CD4-positive, alpha-beta memory T cell (primary cell): ENCODE results near the gene AKR7A3. TPM values are rescaled to one million over a fixed set of nuclear protein-coding genes. Genes with fewer than 3 reads are reported as not detected.

Experiments
- CTCF ChIA-PET: fragments of 350-600 bp; sonication (Branson Sonifier 250); formaldehyde crosslinking; loops from one replicate; lab custom pipeline; 2021; ENCODE audit warnings: inconsistent platforms; ENCODE audit not compliant: partially characterized antibody; lab: Charles Lee
- POLR2A ChIA-PET: fragments of 350-600 bp; sonication (Branson Sonifier 250); formaldehyde crosslinking; loops from one replicate; lab custom pipeline; 2021; ENCODE audit not compliant: partially characterized antibody; lab: Charles Lee
- DNase-seq, 5 donors: peaks; one replicate each; pipeline versions ENCODE4 v3.0.0 to v3.0.0-alpha.2; 2020 to 2022; ENCODE audit warnings: mixed read lengths in 1 of 5
- H3K27ac ChIP-seq: one replicate; pipeline ENCODE4 v1.7.0; 2013; ENCODE audit warnings: low read depth, low read length
- H3K27me3 ChIP-seq: 2 replicates; pipeline ENCODE4 v1.7.0; 2013; ENCODE audit warnings: mild to moderate bottlenecking, low read length, moderate library complexity; ENCODE audit not compliant: insufficient read depth
- H3K36me3 ChIP-seq: 2 replicates; pipeline ENCODE4 v1.7.0; 2013; ENCODE audit warnings: mild to moderate bottlenecking, low read length, moderate library complexity; ENCODE audit not compliant: insufficient read depth
- H3K4me1 ChIP-seq: 2 replicates; pipeline ENCODE4 v1.7.0; 2013; ENCODE audit warnings: mild to moderate bottlenecking, low read length, moderate library complexity; ENCODE audit not compliant: insufficient read depth
- H3K4me3 ChIP-seq, 2 donors: one replicate each; pipeline ENCODE4 v1.7.0; 2013; ENCODE audit warnings: low read length in 2 of 2, mild to moderate bottlenecking in 1 of 2
- H3K9me3 ChIP-seq, 2 donors: one replicate each; pipeline ENCODE4 v1.7.0; 2013; ENCODE audit warnings: low read length in 2 of 2, control low read depth in 1 of 2; ENCODE audit not compliant: control insufficient read depth in 1 of 2
- H3K27ac Mint-ChIP-seq, 7 donors: one replicate each; pipeline ENCODE4 v1.8.0; 2020 to 2021; ENCODE audit warnings: mixed read lengths in 7 of 7, mild to moderate bottlenecking in 6 of 7, inconsistent platforms in 3 of 7, moderate library complexity in 3 of 7
- H3K27me3 Mint-ChIP-seq, 2 donors: one replicate each; pipeline ENCODE4 v1.8.0; 2020 to 2021; ENCODE audit warnings: mixed read lengths in 2 of 2
- H3K36me3 Mint-ChIP-seq, 2 donors: one replicate each; pipeline ENCODE4 v1.8.0; 2020 to 2021; ENCODE audit warnings: mixed read lengths in 2 of 2, inconsistent platforms in 1 of 2, mild to moderate bottlenecking in 1 of 2
- H3K4me1 Mint-ChIP-seq, 4 donors: one replicate each; pipeline ENCODE4 v1.8.0; 2020 to 2021; ENCODE audit warnings: mixed read lengths in 4 of 4, mild to moderate bottlenecking in 1 of 4
- H3K4me3 Mint-ChIP-seq, 8 donors: one replicate each; pipeline ENCODE4 v1.8.0; 2020 to 2021; ENCODE audit warnings: mixed read lengths in 8 of 8, mild to moderate bottlenecking in 7 of 8, moderate library complexity in 6 of 8, inconsistent platforms in 3 of 8
- H3K9me3 Mint-ChIP-seq, 8 donors: one replicate each; pipeline ENCODE4 v1.8.0; 2020 to 2021; ENCODE audit warnings: mixed read lengths in 8 of 8, mild to moderate bottlenecking in 5 of 8, inconsistent platforms in 3 of 8, moderate library complexity in 1 of 8
- intact Hi-C: fragments of 100-400 bp; cut with micrococcal nuclease; formaldehyde crosslinking; loops from one replicate; pipeline ENCODE4 v1.15.1; 2023
- polyA plus RNA-seq, 2 donors: library from polyadenylated mRNA; unstranded; fragments of 300-500 nt; fragmentation: Illumina TruSeq; gene quantifications; one replicate each; pipeline ENCODE4 v1.2.3, GENCODE V29; 2021
- total RNA-seq, 2 experiments: library from RNA; stranded (reverse); gene quantifications; one replicate each; pipeline ENCODE4 v1.2.3, GENCODE V29; 2021

AKR7A3 gene
- total and polyA plus RNA-seq, 4 experiments from 2014 or later = 0.86 to 1.1 TPM; not detected in 2

- no peak for DNase-seq
- H3K9me3 ChIP-seq = no peaks in the 10 kb centered on the region
- H3K27ac Mint-ChIP-seq = peak overlapping the region in 1 of 7 donors; percentile 23
- intact Hi-C loops = loop anchor here (10.0 kb wide), 1 partner anchor 355 kb away; a partner anchor contains a TSS
- H3K4me1 Mint-ChIP-seq = peaks cover 0 to 2% (median under 1%) of the 10 kb centered on the region in 4 donors
- peaks cover 0 to 2% (median 0%) of the 10 kb centered on the region in 8 donors for H3K9me3 Mint-ChIP-seq
- peaks cover 81% of the 10 kb centered on the region for H3K36me3 ChIP-seq
- H3K4me1 ChIP-seq = no peaks in the 10 kb centered on the region
- H3K36me3 Mint-ChIP-seq = peaks cover 56 to 81% of the 10 kb centered on the region in 2 donors
- no peak overlapping the region for H3K27ac ChIP-seq
- no peak overlapping the region for H3K4me3 Mint-ChIP-seq
- H3K4me3 ChIP-seq = no peak overlapping the region
- CTCF ChIA-PET = interaction anchor here (0.9 to 3.5 kb wide), 4 partner anchors 9 to 60 kb away, joined by 3 to 21 read pairs (median 4); no protein-coding TSS in a partner anchor
- H3K27me3 Mint-ChIP-seq = no peaks in the 10 kb centered on the region
- POLR2A ChIA-PET = interaction anchor here (2.3 kb wide), 1 partner anchor 12 kb away, joined by 11 read pairs; the partner anchor contains the start of genes EMC1 and MRTO4
- H3K27me3 ChIP-seq = no peaks in the 10 kb centered on the region
Observed at GRCh38 chr1:19239876-19240275, 48.7 kb downstream of the AKR7A3 start.

GRCh38 chr1:19234224-19234623 lies 54.3 kb downstream of the AKR7A3 start:
- DNase-seq = no peak
- Mint-ChIP-seq H3K27me3 (no peaks in the 10 kb centered on the region), H3K9me3 (no peaks in the 10 kb centered on the region), H3K36me3 (peaks cover 43 to 70% of the 10 kb centered on the region in 2 donors), H3K4me1 (no peaks in the 10 kb centered on the region), H3K27ac (peak overlapping the region in 1 of 7 donors; percentile 50), H3K4me3 (no peak overlapping the region)
- Histone ChIP-seq H3K4me3 (no peak overlapping the region), H3K36me3 (peaks cover 67% of the 10 kb centered on the region), H3K27ac (no peak overlapping the region), H3K27me3 (no peaks in the 10 kb centered on the region), H3K4me1 (no peaks in the 10 kb centered on the region), H3K9me3 (no peaks in the 10 kb centered on the region)
- POLR2A ChIA-PET = no interaction called here
- intact Hi-C loops = no loop called here
- CTCF ChIA-PET = interaction anchor here (1.0 to 2.5 kb wide), 3 partner anchors 11 to 417 kb away, joined by 3 to 7 read pairs (median 4); no protein-coding TSS in a partner anchor

Other genes with a start within 250 kb of the AKR7A3 start
- 100 to 1,000 TPM; 152 to 154 TPM for gene UBR4, start 78.5 kb downstream of the AKR7A3 start, total RNA-seq
- 10 to 100 TPM in 1 of 2 donors, 1 to 10 TPM in 1; 3.8 to 26.9 TPM for gene UBR4, start 78.5 kb downstream of the AKR7A3 start, polyA plus RNA-seq
- 10 to 100 TPM; 34.7 to 35.3 TPM for gene EMC1, start 37.2 kb downstream of the AKR7A3 start, total RNA-seq
- 10 to 100 TPM; 21.2 to 24.3 TPM for gene EMC1, start 37.2 kb downstream of the AKR7A3 start, polyA plus RNA-seq
- 10 to 100 TPM; 17.0 to 18.6 TPM for gene MRTO4, start 37.0 kb downstream of the AKR7A3 start, total RNA-seq
- 10 to 100 TPM; 14.1 to 23.7 TPM for gene MRTO4, start 37.0 kb downstream of the AKR7A3 start, polyA plus RNA-seq
- gene AKR7A2, start 23.4 kb upstream of the AKR7A3 start, total RNA-seq = 10 to 100 TPM; 25.1 to 26.3 TPM
- gene AKR7A2, start 23.4 kb upstream of the AKR7A3 start, polyA plus RNA-seq = 100 to 1,000 TPM in 1 of 2 donors, 10 to 100 TPM in 1; 89.0 to 134 TPM
- 10 to 100 TPM in 1 of 2 experiments, 1 to 10 TPM in 1; 7.4 to 10.2 TPM for gene SLC66A1, start 23.6 kb upstream of the AKR7A3 start, total RNA-seq
- 1 to 10 TPM; 3.0 to 4.7 TPM for gene SLC66A1, start 23.6 kb upstream of the AKR7A3 start, polyA plus RNA-seq
- 100 to 1,000 TPM; 244 to 255 TPM for gene CAPZB, start 196.8 kb upstream of the AKR7A3 start, total RNA-seq
- gene CAPZB, start 196.8 kb upstream of the AKR7A3 start, polyA plus RNA-seq = 100 to 1,000 TPM; 436 to 602 TPM